ENCODE data around the gene RAD51AP1. TPM values are rescaled to one million over a fixed set of nuclear protein-coding genes. Genes with fewer than 3 reads are reported as not detected.

The RAD51AP1 gene, protein sequence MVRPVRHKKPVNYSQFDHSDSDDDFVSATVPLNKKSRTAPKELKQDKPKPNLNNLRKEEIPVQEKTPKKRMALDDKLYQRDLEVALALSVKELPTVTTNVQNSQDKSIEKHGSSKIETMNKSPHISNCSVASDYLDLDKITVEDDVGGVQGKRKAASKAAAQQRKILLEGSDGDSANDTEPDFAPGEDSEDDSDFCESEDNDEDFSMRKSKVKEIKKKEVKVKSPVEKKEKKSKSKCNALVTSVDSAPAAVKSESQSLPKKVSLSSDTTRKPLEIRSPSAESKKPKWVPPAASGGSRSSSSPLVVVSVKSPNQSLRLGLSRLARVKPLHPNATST
- total RNA-seq = 27.8 and 28.1 TPM in 2 replicates

DNA sequence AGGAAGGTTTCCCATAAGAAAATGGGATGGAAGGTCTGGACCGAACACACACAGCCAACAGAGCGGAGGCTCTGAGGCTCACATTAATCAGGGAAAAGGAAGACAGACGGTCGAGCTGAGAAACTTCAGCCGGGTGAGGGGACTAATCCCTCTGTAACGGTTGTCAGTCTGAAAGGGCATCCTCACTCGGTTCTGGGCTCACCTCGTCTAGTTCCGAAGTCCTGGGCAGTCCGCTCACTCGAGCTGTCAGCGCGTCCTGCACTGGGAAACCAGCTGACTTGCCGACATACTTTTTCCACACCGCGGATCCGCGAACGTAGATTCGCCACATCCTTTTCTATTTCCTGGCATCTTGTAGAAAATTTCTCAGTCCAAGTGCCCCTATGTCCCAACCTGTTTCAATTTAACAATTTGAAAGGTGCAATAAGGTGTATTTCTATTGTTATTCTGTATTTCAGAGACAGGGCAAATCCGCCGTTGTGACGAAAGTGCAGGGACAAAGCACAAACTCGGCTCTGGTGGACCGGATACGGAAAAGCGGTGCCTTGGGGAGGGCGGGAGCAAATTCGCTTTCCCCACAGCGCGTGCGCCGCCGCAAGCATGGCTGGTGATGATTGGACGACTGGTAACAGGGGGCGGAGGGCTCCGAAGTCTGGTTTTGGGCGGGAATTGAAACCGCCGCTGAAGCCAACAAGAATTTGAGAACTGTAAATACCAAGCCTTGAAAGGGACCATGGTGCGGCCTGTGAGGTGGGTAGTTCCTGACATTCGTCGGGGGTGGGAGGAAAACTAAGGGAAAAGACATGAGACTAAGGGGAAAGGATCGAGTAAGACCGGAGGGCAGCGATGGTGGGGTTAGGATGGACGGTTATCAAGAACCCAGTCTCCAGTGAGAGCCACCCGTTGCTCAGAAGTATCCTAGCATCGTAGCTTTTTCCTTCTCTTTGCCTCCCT, at the start of gene RAD51AP1:
RAD51AP1 (plus strand) TSS at position 684 of the 954 bp plus-strand sequence; CDS start at position 734, 50 bp downstream.

DNA sequence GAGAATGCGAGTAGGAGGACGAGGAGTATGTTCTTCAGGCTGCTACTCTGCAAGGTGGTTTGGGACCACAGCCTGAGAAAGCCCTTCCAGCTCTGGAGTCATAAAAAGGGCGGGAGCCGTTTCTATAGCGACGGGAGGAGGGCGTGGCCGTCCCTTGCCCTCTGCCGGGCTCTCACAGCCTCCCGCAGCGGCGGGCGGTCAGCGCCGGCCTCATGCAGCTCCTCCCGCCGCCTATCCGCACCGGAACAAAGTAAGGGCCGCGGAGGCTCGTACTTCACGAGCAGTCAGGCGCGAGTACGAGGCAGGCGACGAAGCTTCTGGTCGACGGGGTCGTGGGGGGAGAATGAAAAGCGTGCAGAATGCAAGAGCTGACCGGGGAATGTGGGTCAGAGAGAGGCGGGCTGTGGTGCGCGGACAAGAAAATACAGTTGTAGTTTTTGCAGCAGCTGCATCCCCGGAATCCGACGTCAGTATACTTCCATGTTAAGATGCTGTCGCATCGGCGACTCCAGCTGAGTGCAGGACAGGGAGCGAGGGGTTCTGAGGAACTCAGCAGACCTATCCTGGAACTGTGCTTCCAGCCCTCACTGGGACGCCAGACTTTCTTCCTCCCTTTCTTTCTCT, 23.5 kb downstream of the RAD51AP1 start, which contains the start of gene DYRK4:
DYRK4 (plus strand) TSS at position 175 of the 624 bp plus-strand sequence; CDS start at position 213, 38 bp downstream.

Other genes with a start within 250 kb of the RAD51AP1 start
- 20.4 and 23.5 TPM in 2 replicates for gene TIGAR, start 217.7 kb upstream of the RAD51AP1 start, total RNA-seq
- gene FGF23, start 159.2 kb upstream of the RAD51AP1 start, total RNA-seq = not detected in 2 replicates
- not detected in 2 replicates for gene FGF6, start 93.1 kb upstream of the RAD51AP1 start, total RNA-seq
- 24.2 and 30.4 TPM in 2 replicates for gene DYRK4, start 23.3 kb downstream of the RAD51AP1 start, total RNA-seq
- 1.3 and 1.6 TPM in 2 replicates for gene AKAP3, start 110.2 kb downstream of the RAD51AP1 start, total RNA-seq
- 93.7 and 104 TPM in 2 replicates for gene NDUFA9, start 110.2 kb downstream of the RAD51AP1 start, total RNA-seq
- not detected in 2 replicates for gene GALNT8, start 181.5 kb downstream of the RAD51AP1 start, total RNA-seq